Measurements from ENCODE around the gene SLC25A17.
"Not testable (repeated sequence)": the region's sequence is repeated elsewhere in the genome, so short reads cannot be mapped to it uniquely, and the experiment has no call there.

The SLC25A17 gene

GRCh38 chr22:40818192-40818746, 877 bp downstream of the SLC25A17 start:
- no peak for DNase-seq

DNA sequence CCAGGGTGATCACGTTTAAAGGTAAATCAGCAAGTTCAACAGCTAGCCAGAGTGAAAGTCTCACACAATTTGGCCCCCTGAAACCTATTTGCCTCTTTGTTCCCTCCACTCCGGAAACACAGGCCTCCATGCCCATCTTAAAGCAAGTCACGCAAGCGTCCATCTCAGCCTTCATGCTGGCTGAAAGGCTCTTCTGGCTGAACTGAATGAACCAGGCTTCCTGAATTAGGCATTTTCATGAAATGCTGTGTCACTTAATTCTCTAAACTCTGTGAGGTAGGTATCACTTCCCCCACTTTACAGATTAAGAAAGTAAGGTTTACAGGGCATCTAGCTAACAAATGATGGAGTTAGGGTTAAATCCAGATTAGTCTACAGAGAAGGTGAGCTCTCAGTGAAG, 1.4 kb downstream of the SLC25A17 start:
- DNase-seq, result no peak

GRCh38 chr22:40813912-40814315, 5.2 kb downstream of the SLC25A17 start:
- no peak for DNase-seq

GRCh38 chr22:40808018-40808841, 10.9 kb downstream of the SLC25A17 start:
- DNase-seq, result peak in 1 of 2 donors; percentile 17

DNA sequence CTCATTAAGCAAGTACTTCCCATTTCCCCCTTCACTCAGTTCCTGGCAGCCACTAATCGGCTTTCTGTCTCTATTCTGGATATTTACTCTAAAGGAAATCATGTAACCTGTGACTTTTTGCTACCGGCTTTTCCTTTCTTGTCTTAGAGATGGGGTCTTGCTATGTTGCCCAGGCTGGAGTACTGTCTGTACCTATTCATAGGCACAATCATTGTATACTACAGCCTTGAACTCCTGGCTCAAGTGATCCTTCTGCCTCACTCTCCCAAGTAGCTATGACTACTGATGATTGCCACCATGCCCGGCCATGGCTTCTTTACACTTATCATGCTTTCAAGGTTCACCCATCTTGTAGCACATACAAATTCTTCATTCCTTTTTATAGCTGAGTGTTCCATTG, 12.4 kb downstream of the SLC25A17 start:
- DNase-seq, result no peak

DNA sequence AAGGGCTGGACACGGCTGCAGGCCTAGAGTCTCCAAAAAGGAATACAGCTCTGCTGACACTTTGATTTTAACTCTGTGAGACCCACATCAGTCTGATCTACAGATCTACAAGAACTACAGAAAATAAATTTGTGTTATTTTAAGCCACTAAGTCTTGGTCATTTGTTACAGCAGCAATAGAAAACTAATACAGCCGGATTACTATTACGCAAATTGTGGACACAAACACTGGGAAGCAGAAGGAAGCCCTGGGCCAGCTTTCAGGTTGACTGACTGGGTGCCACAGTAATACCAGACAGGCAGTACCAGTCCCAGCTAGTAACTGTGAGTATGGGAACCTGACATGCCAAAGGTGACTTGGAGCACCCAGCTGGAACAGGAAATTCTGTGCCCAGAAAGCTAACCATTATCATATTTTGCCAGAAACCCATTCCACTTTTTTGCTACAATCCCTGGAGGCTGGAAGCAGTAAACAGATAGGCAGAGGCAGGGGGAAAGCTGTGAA, 13.4 kb downstream of the SLC25A17 start:
- DNase-seq, result no peak

DNA sequence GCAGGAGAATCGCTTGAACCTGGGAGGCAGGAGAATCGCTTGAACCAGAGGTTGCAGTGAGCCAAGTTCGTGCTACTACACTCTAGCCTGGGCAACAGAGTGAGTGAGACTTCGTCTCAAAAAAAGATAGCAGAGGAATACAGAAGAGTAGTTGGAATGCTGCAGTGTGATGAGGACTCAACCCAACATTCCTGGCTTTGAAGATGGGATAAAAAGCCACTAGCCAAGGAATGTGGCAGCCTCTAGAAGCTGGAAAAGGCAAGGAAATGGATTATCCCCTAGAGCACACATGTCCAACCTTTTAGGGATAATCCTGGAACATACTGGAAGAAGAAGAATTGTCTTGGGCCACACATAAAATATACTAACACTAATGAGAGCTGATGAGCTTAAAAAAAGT, 13.9 kb downstream of the SLC25A17 start:
- no peak for DNase-seq

DNA sequence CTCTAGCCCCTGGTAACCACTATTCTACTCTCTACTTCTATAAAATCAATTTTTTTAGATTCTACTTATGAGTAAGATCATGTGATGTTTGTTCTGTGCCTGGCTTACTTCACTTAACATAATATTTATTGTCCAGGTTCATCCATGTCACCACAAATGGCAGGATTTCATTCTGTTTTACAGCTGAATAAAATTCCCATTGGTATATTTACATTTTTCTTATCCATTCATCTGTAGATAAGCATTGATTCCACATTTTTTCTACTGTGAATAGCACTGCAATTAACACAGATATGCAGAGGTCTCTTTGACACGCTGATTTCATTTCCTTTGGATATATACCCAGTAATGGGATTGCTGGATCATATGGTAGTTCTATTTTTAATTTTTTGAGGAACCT, 15.8 kb downstream of the SLC25A17 start:
- no peak for DNase-seq

GRCh38 chr22:40799008-40799407, 20.1 kb downstream of the SLC25A17 start:
- DNase-seq, result no peak

GRCh38 chr22:40797427-40797826, 21.7 kb downstream of the SLC25A17 start:
- no peak for DNase-seq

DNA sequence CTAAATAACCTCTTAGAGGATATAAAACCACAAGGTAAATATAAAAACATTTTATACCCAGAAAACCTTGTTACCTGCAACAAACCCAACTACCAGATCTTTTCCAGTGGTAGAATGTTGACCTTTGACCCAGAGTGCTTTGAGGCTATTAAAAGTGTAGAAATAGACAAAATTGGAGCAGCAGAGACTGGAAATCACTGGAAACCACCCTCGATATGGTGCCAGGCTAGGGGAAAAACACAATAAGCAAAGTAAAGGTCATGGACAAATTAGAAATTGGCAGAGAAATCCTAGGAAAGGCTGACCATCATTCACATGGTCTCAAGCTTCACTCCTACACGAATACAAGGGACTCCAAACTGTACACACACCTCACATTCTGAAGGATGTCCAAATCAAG, 26.7 kb downstream of the SLC25A17 start:
- no peak for DNase-seq

GRCh38 chr22:40791241-40791640, 27.9 kb downstream of the SLC25A17 start:
- DNase-seq, result no peak

GRCh38 chr22:40789131-40789530, 30.0 kb downstream of the SLC25A17 start:
- DNase-seq, result no peak

DNA sequence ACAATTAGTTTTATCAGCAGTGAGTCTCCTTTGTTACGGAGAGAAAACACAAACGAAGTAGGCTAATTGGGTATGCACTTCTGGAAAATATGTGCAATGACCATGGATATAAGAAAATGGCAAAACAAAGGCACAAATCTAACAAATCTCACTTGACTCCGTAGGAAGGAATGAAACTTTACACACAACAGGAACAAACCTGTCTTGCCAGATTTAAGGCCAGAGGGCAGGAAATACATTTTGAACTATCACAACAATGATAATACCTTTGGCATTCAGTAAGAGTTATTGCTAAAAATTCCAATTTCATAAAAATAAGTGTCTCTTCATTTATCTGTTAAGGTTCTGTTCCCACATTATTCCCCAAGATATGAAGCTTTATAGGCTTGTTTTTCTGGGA, 36.6 kb downstream of the SLC25A17 start:
- no peak for DNase-seq

GRCh38 chr22:40781749-40782148, 37.4 kb downstream of the SLC25A17 start:
- not testable (repeated sequence) for DNase-seq

GRCh38 chr22:40769761-40770160, 49.4 kb downstream of the SLC25A17 start:
- no peak for DNase-seq

GRCh38 chr22:40768206-40768605, 50.9 kb downstream of the SLC25A17 start:
- DNase-seq, result no peak

DNA sequence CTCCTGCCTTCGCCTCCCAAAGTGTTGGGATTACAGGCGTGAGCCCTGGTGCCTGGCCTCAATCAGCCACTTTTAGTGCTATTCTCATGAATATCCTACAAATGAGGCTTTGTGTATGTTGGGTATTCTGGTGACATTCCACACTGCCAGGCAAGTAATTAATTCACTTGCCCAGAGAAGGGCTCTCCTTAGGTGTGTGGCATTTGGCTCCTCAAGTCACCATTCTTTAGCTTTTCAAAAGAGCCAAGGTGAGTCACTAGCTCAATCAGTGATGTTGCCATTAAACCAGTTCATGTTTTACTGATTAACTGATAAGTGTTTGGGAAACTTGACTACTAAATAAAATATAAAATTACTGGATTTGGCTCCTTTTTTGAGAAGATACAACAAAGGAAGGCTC, 52.2 kb downstream of the SLC25A17 start:
- DNase-seq, result no peak

- no peak for DNase-seq
These were observed 54.2 kb downstream of the SLC25A17 start for GRCh38 chr22:40764763-40765441.

- no peak for DNase-seq
These were observed 59.8 kb downstream of the SLC25A17 start for GRCh38 chr22:40759294-40759840.

DNA sequence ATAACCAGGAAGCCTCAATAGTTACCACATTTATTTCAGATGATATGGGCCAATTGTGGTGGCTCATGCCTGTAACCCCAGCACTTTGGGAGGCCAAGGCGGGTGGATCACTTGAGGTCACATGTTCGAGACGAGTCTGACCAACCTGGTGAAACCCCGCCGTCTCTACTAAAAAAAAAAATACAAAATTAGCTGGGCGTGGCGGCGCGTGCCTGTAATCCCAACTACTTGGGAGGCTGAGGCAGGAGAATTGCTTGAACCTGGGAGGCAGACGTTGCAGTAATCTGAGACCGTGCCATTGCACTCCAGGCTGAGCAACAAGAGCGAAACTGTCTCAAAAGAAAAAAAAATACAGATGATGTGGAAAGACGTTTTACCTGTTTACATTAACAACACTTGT, 60.3 kb downstream of the SLC25A17 start:
- not testable (repeated sequence) for DNase-seq

- no peak for DNase-seq
These were observed 60.8 kb downstream of the SLC25A17 start for GRCh38 chr22:40758390-40758789.

- no peak for DNase-seq
These were observed 62.1 kb downstream of the SLC25A17 start for GRCh38 chr22:40757071-40757470.

DNA sequence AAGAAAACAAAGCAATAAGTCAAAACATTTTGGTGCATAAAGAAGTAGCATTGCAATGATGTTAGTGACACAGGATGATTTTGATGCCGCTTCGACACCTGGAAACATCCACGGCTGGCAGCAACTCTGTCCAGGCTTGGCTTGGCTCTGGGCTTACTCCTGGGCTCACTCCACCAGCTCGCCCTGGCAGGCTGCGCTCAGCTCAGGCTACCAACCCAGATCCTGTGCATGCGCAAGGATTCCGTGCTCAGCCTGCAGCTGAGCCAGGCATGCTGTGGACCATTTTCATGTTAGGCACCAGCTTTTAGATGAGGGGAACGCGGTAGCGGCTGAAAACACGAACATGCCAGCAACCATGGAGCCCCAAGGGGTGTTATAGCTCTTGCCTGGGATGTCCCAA, 66.0 kb downstream of the SLC25A17 start:
- DNase-seq, result peak in 1 of 2 donors; percentile 3

Measured in hippocampal formation (tissue), 2 donors.